Measurements from ENCODE around the gene PPFIA1. TPM values are rescaled to one million over a fixed set of nuclear protein-coding genes. Genes with fewer than 3 reads are reported as not detected.

Gene PPFIA1
- total and polyA plus RNA-seq, 2 of the 13 experiments (the other 11 are each of a cell fraction or from before 2014, with no cell fraction given) = 29.9 to 45.2 TPM

DNA sequence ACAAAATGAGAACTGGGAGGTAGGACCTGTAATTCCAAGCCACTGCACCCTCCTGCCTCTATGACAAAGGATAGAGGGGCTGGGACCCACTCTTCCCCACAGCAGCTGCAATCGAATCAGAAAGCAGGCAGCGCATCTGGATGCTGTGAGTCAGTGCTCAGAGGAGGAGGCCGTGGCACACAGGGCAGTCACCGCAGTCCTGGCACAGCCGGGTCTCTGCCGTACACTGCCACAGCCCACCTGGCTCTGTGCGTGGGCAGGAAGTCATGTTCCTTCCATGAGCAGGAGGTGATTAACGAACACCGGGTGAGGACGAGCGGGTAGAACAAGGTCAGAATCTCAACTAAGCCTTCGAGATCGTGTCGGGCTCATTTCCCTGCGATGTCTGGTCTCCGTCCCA, 30.2 kb upstream of the PPFIA1 start:
- Histone ChIP-seq H3K36me3 (replicated peaks in 1 of 2; ENCODE audit: control insufficient read depth in 1 of 2, insufficient read depth in 2 of 2, low read length in 2 of 2) (no peaks in the 10 kb centered on the region), H4K20me1 (ENCODE audit: insufficient read depth, low read length) (no peaks in the 10 kb centered on the region), H3K79me2 (ENCODE audit: insufficient read depth, low read length) (no peaks in the 10 kb centered on the region), H3K4me2 (ENCODE audit: low read depth, low read length) (no peak overlapping the region), H2AFZ (ENCODE audit: low read length) (no peak overlapping the region), H3K9ac (ENCODE audit: insufficient read depth, low read depth, low read length) (no peak overlapping the region), H3K9me3 (ENCODE audit: low read length) (no peaks in the 10 kb centered on the region), H3K4me3 (replicated peaks in 1 of 3; ENCODE audit: insufficient read depth in 1 of 3, low read depth in 2 of 3, low read length in 3 of 3) (no peak overlapping the region), H3K27me3 (ENCODE audit: control insufficient read depth in 1 of 2, insufficient read depth in 2 of 2, low read length in 2 of 2) (peaks cover 1 to 4% of the 10 kb centered on the region in 2 experiments; a peak in 1 of 5 replicates), H3K4me1 (ENCODE audit: insufficient read depth, low read length) (peaks cover 11% of the 10 kb centered on the region), H3K27ac (ENCODE audit: extremely low read length, insufficient read depth, low read length) (no peak overlapping the region)
- ChIA-PET CTCF (ENCODE audit: low intra/inter-chr PET ratio, low total read pairs) (no interaction called here), POLR2A (no interaction called here)
- in situ Hi-C loops (cut with HindIII; ENCODE audit: extremely low pct_ligation_motif_present, low pct_unique_long_range_greater_than_20kb) = no loop called here
- FAIRE-seq (no peak), DNase-seq (ENCODE audit: low spot score) (no peak), ATAC-seq (no peak)
- intact Hi-C loops (cut with micrococcal nuclease; ENCODE audit: unreplicated experiment) = no loop called here
- no TSS peak for BruUV-seq (replicated peaks)
- WGBS (ENCODE audit: low lambda C conversion rate) = 90% methylated on average over 6 of the region's 16 CpGs
- TF ChIP-seq ETV5 (CRISPR knock-in tag; IDR thresholded peaks at IDR 0.05; ENCODE audit: borderline replicate concordance) (no peak), ZNF550 (CRISPR knock-in tag; IDR thresholded peaks at IDR 0.05; ENCODE audit: borderline replicate concordance) (no peak), CHD4 (IDR thresholded peaks at IDR 0.05; ENCODE audit: borderline replicate concordance, low read length) (no peak), KDM1A (CRISPR knock-in tag; IDR thresholded peaks at IDR 0.05) (no peak), ZNF678 (CRISPR knock-in tag; IDR thresholded peaks at IDR 0.05) (no peak), ISL2 (CRISPR knock-in tag; IDR thresholded peaks at IDR 0.05) (no peak), MED8 (CRISPR knock-in tag; IDR thresholded peaks at IDR 0.05; ENCODE audit: insufficient replicate concordance) (no peak), THAP11 (CRISPR knock-in tag; IDR thresholded peaks at IDR 0.05) (no peak)
- TF ChIP-seq, protein P1, sequence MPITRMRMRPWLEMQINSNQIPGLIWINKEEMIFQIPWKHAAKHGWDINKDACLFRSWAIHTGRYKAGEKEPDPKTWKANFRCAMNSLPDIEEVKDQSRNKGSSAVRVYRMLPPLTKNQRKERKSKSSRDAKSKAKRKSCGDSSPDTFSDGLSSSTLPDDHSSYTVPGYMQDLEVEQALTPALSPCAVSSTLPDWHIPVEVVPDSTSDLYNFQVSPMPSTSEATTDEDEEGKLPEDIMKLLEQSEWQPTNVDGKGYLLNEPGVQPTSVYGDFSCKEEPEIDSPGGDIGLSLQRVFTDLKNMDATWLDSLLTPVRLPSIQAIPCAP (CRISPR knock-in tag; IDR thresholded peaks at IDR 0.05; ENCODE audit: low read depth) = no peak
- TF ChIP-seq, protein P2, sequence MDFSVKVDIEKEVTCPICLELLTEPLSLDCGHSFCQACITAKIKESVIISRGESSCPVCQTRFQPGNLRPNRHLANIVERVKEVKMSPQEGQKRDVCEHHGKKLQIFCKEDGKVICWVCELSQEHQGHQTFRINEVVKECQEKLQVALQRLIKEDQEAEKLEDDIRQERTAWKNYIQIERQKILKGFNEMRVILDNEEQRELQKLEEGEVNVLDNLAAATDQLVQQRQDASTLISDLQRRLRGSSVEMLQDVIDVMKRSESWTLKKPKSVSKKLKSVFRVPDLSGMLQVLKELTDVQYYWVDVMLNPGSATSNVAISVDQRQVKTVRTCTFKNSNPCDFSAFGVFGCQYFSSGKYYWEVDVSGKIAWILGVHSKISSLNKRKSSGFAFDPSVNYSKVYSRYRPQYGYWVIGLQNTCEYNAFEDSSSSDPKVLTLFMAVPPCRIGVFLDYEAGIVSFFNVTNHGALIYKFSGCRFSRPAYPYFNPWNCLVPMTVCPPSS (IDR thresholded peaks at IDR 0.05) = no peak

All from HepG2 (cell line).